NCI-H2196 treated with DMSO at 0.1 percent for 48 hours (cell line): ENCODE results near the gene MAD2L1BP.
"Not testable (repeated sequence)": the region's sequence is repeated elsewhere in the genome, so short reads cannot be mapped to it uniquely, and the experiment has no call there.

ENCODE experiments used
- DNase-seq: peaks from one replicate; lab custom pipeline; 2025; ENCODE audit not compliant: unreplicated experiment; lab: John Stamatoyannopoulos, UW

MAD2L1BP gene, protein sequence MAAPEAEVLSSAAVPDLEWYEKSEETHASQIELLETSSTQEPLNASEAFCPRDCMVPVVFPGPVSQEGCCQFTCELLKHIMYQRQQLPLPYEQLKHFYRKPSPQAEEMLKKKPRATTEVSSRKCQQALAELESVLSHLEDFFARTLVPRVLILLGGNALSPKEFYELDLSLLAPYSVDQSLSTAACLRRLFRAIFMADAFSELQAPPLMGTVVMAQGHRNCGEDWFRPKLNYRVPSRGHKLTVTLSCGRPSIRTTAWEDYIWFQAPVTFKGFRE

DNA sequence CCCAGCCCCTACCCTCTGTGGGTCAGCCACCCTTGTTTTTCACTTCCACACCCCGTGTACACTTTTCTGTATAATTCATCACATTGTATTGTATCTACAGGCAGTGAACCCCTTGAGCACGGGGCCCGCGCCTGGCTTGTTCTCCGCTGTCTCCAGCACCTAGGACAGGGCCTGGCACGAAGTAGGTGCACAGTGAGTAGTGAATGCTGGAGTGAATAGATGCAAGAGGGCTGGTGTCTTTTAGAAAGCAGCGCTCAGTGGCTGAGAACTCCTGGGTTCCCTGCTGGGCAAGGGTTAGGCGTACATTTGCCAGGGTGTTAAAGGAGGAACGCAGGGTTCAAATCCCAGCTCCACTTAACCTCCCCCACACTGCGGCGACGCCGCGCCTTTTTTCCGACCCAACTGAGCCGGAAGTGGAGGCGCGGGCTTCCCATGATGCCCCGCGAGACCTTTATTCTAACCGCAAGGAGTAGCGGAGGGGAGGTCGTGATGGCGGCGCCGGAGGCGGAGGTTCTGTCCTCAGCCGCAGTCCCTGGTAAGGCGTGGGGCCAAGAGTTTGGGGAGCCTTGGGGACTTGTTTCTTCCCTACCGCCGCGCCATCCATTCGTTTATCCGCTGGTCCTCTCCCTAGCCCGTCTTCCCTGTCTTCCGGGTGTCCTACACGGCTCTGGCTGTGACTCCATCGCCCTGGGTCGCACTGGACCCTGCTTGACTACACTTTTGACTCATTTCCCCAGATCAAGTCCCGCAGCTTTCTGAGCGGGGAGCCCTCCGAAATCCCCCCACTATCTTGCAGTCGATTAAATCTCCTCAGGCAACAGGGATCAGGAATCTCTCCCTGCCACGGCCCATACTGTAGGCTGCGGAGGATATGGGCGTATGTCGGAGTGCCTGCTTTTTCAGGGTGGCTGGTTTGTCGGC is at the start of gene MAD2L1BP:
MAD2L1BP (plus strand) TSS at position 454 of the 921 bp plus-strand sequence; CDS start at position 490, 36 bp downstream.
- peak; percentile 70 for DNase-seq

DNA sequence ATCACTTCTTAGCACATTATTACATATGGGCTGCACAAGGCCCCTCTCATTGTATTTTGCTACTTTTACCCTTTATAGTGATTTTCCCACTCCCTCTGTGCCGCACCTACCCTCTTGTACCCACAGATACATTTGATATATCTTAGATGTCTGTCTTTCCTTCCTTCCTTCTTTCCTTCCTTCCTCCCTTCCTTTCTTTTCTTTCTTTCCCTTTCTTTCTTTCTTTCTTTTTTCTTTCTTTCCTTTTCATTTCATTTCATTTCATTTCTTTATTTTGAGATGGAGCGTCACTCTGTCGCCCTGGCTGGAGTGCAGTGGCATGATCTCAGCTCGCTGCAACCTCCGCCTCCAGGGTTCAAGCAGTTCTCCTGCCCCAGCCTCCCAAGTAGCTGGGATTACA is 47.4 kb upstream of the MAD2L1BP start:
- no peak for DNase-seq

DNA sequence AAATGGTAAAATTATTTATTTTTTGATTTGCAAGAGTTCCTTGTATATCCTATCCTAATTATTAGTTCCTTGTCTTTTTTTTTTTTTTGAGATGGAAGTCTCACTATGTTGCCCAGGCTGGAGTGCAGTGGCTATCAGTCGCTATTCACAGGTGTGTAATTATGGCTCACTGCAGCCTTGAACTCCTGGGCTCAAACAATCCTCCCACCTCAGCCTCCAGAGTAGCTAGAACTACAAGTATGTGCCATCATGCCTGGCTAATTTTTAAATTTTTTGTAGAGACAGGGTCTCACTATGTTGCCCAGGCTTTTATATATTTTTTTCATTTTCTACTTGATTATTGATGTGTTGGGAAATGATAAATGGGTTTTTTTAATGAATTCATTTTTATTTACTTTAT is 46.1 kb upstream of the MAD2L1BP start:
- not testable (repeated sequence) for DNase-seq

DNA sequence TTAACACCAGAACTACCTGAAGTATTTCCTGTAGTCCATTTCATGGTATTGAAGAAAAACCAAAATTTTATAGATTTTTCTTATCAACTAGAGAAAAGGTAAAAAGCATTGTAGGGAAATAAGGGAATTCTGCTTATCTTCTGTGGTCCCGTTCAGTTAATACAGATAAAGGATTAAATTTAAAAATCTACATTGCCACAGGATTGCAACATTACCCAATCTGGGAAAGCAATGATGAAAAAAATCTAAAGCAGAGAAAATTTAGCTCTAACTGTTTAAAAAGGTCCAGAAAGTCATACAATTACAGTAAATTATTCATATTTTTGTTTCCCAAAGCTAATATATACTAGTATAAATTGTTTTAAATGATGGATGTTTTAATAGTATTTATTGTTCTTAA is 41.7 kb upstream of the MAD2L1BP start:
- no peak for DNase-seq

DNA sequence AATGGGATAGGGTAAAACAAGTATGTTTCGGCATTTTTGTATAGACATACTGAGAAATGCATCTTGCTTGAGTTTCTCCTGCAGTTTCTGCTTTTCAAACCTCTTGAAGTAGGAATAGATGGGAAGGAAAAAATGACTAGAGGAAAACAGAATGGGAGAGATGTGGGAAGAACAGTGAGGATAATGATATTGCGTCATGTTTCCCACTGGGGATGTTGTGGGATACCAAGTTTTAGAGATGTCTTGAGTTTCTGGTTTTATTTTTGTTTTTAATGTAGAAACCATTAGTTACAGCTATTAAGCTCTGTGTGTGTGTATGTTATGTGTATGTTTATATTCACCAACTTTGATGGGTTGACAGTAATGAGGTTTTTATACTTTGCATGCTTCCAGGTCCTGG is 35.0 kb upstream of the MAD2L1BP start:
- no peak for DNase-seq

DNA sequence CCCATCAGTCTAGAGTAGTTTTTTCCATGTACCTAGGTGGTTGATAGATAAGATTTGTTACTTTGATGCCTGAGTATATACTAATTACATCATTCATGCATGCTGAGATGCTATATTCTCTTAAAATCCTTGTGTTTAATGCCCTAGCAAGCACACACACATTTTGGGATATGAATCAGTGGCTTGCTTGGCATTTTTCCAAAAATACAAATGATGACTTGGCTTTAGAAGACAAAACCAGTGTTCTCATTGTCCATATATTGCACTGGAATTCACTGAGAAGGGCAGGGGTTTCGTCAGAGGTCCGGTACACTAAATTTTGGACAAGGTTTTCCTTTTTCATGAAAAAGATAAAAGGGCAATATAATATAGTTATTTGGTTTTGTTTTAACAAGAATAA is 31.5 kb upstream of the MAD2L1BP start:
- DNase-seq = no peak

DNA sequence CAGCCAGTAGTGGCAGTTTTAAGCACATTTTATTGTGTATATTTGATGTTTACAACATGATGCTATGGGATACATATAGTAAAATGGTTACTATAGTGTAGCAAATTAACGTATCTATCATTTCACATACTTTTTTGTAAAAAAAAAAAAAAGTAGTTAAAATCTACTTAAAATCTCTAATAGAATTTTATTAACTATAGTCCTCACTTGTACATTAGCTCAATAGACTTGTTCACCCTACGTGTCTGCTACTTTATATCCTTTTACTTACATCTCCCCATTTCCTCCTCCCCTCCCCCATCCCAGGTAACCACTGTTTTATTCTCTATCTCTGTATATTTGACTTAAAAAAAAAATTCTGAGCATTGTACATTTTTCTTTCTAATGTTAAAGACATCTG is 29.6 kb upstream of the MAD2L1BP start:
- no peak for DNase-seq

DNA sequence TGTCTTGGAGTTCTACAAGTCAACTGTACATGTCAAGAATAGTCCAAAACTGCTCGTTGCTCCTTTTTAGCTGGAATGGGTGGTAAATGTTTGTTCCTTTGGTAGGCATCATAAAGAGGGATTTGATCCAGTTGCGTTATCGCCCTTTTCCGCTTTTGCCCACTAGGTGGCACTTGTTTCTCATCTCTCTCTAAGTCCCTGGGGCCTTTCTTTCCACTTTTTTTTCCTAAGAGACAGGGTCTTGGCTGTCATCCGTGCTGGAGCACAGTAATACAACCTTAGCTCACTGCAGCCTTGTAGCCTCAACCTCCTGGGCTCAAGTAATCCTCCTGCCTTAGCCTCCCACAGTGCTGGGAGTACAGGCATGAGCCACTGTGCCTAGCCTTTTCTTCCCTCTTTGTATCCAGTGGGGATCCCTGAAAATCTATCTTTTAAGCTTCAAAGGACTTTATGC is 27.3 kb upstream of the MAD2L1BP start:
- peak; percentile 40 for DNase-seq

DNA sequence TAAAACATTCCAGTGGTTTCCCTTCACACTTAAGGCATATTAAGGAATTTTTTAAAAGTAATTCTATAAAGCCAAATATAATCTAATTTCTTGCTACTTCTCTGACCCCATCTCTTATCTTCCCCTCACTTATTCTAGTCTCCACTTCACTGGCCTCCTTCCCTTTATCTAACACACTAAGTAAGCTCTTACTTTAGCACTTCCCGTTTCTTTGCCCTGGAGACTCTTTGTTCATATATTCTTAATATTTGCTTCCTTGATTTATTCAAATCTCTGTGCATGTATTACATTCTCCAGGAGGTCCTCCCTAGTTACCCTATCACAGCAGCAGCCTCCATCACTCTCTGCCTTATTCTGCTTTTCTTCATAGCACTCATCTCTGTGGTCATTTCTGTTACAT is 26.8 kb upstream of the MAD2L1BP start:
- DNase-seq = no peak

DNA sequence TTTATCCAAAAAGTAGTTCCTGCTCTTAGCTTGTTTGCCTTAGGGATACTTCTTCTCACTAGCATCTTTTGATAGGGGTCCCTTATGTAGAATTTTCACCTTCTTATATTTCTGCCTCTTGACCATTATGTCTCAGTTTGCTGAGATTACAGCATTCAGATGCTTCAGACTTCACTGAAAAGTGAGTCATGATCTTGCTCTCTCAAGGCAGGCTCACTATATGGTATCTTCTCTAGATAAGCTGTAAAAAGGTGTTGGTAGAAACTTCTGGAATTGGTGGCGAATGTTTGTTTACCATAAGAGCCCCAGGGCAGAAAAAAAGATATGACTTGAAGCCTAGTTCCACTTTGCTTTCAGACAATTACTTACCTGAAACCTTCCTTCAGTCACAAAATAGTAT is 26.2 kb upstream of the MAD2L1BP start:
- no peak for DNase-seq

DNA sequence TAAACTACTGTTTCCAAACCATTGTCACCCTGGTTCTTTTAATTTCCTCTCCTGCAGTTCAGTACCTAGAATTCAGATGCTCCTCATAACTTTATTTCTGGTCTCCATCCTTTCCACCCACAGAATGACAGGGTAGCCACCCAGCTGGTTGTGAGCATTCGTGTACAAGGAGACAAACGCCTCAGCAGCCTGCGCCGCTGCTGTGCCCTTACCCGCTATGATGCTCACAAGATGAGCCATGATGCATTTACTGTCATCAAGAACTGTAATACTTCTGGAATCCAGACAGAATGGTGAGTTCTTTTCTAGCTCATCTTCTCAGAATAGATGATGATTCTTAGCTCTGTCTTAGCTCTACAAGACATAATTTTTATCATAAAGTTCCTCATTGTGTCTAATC is 25.2 kb upstream of the MAD2L1BP start:
- no peak for DNase-seq

DNA sequence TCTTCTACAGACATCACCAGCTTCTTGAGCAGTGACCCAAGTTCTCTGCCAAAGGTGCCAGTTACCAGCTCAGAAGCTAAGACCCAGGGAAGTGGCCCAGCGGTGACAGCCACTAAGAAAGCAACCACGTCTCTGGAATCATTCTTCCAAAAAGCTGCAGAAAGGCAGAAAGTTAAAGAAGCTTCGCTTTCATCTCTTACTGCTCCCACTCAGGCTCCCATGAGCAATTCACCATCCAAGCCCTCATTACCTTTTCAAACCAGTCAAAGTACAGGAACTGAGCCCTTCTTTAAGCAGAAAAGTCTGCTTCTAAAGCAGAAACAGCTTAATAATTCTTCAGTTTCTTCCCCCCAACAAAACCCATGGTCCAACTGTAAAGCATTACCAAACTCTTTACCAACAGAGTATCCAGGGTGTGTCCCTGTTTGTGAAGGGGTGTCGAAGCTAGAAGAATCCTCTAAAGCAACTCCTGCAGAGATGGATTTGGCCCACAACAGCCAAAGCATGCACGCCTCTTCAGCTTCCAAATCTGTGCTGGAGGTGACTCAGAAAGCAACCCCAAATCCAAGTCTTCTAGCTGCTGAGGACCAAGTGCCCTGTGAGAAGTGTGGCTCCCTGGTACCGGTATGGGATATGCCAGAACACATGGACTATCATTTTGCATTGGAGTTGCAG is 21.8 kb upstream of the MAD2L1BP start:
- no peak for DNase-seq

DNA sequence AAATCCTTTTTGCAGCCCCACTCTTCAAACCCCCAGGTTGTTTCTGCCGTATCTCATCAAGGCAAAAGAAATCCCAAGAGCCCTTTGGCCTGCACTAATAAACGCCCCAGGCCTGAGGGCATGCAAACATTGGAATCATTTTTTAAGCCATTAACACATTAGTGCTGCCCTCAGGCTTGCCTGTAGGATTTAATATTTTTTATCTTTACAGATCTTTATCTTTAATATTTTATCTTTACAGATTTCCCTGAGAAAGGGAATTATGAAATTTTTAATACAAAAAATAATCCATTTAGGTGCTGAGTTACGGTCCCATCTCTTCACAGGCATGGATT is 21.3 kb upstream of the MAD2L1BP start:
- no peak for DNase-seq

DNA sequence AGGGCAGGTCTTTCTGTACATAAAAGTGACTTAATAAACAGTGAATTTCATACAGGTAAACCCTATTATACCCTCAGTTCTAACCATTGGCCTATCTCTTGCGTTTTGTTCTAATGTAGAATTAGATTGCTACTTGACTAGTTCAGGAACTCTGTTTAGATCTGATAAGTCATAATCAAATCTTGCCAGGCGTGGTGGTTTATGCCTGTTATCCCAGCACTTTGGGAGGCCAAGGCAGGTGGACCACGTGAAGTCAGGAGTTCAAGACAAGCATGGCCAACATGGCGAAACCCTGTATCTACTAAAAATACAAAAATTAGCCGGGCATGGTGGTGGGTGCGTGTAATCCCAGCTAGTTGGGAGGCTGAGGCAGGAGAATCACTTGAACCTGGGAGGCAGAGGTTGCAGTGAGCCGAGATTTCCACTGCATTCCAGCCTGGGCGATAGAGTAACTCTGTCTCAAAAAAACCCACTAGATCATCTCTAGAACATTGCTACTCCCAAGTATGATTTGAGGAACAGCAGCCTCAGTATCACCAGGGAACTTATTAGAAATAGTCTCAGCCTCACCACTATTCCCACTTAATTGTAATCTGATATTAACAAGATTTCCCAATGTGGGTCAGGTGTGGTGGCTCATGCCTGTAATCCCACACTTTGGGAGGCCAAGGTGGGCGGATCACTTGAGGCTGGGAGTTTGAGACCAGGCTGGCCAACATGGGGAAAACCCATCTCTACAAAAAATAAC is 18.7 kb upstream of the MAD2L1BP start:
- no peak for DNase-seq

DNA sequence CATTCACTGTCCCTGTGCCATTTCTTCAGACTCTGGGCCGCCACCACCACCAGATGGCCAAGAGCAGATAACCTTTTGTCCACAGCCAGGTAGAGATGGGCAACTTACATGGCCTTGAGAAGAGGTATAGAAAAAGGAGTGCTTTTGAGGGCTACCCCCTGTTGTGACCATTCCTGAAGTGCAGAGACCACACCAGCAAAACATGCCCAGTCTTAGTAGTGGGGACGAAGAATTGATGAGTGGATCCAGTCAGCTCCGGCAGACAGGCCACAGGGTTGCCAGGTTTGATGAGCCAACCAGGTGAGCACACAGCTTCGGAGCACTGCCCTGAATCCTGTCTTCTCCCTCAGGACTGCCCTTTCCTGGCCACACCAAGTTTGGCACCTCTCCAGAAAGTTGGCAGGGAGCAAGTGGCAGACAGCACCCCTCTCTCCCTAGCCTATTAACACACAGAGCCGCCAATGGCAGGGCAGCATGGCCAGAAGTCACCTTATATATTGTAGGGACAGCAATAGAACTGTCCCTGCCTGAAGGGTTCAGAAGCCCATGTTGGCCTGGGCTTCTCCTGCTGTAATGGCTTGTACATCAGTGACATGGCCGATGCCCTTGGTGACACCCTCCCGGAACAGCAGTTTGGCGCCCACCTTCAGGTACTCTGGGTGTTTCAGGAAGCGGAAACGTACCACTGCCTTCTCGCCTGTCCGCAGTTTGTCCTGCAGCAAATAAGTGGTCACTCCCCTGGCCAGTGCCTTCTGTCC is 14.4 kb upstream of the MAD2L1BP start:
- no peak for DNase-seq

DNA sequence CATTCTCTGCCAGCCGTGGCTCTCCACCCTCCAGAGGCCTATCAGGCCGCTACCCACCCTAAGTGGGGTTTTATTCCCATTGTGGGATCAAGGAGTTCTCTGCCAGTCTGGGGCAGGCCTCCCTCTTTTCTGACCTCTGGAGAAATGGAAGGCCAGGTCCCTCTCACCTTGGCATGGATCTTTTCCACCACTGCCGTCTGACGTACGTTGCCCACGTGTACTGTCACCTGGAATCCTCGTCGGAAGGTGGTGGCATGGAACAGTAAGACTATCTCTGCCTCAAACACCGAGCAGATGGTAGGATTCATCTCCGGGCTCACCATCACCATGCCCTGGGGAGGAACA is 13.8 kb upstream of the MAD2L1BP start:
- DNase-seq = no peak

DNA sequence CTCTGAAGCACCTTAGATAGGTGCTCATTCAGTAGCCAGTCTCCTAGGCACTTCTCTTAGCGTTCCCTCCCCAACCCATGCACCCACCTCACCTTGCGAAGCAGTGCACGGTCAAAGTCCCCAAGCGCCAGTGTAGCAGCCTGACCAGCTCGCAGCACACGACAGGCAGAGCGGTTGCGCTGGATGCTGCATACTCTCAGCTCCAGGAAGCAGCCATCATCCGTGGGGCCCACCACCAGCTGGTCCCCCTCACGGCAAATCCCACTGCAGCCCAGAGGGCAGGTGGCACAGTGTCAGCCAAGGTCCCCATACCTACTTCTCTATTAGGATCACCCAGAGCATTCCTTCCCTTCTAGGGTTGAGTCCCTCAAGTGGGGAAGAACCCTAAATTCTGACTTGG is 13.1 kb upstream of the MAD2L1BP start:
- no peak for DNase-seq

DNA sequence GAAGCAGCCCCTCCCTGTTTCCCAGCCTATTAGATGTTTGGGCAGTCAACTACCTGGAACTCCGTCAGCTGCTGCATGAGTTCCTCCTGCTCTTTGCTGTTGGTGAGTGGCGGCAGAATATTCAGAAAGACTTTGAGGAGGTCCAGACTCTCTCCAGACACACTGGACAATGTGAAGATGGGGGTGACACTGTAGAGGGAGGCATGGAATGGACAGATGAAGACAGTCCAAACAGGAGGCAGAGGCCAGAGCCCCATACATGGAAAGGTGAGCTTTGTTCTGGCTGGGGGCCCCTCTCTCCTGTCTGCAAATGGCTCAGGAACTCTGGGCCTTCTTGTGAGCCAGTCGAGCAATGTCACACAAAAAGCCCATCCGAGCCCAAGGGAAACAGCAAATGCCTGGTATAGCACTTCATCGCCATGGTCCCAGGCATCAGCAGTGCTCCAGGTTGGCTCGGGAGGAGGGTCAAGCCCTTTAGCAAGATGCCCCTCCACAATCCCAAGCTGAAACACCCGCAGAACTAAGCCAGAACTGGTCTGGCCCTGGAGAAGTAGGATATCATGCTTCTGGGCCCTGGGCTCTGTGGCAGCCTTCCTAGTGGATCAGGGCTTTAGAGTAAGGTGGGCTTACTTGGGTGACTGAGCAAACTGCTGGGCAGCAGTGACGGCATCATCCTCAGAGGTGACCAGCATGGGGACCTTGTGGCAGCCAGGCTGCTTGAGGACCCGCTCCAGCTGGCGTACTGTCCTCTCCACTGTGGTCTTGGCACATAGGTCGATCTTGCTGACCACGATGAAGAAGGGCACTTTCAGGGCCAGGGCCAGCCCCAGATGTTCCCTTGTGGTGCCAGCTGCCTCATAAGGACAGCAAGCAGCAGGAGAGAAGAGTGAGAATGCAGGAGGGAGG is 11.5 kb upstream of the MAD2L1BP start:
- DNase-seq = no peak

DNA sequence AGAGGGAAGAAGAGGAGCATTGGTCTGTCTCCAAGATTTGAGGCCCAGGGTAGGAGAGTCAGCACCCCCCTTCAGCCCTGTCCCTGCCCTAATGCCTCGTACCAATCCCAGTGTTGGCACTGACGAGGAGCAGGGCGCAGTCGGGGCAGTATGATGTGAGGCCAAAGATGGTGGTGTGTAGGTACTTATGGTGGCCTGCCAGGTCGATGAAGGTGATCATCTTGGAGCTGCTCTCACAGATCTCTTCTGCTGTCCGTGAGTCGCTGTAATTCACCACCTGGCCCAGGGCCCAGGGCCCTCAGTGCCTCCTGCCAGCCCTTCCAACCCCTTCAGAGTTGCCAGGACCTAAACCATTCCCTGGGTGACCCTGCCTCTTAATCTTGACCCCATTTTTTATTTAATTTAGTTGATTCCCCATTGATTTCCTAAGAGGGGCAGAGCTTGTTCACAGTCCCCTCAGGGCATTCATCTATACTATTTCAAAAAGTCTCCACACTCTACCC is 10.8 kb upstream of the MAD2L1BP start:
- no peak for DNase-seq
